SH-SY5Y (cell line): ENCODE data around the gene MED13L.
A peak's percentile ranks its signal among the peaks of the same experiment; 100 is the strongest.

Experiments used
- GATA2 ChIP-seq: IDR thresholded peaks from 2 replicates; pipeline ENCODE4 v1.6.1; 2011; ENCODE audit warnings: mild to moderate bottlenecking, low read depth, low read length
- GATA3 ChIP-seq: IDR thresholded peaks from 2 replicates; pipeline ENCODE4 v1.6.1; 2011; ENCODE audit warnings: low read depth, mild to moderate bottlenecking, low read length, moderate library complexity

The MED13L gene

DNA sequence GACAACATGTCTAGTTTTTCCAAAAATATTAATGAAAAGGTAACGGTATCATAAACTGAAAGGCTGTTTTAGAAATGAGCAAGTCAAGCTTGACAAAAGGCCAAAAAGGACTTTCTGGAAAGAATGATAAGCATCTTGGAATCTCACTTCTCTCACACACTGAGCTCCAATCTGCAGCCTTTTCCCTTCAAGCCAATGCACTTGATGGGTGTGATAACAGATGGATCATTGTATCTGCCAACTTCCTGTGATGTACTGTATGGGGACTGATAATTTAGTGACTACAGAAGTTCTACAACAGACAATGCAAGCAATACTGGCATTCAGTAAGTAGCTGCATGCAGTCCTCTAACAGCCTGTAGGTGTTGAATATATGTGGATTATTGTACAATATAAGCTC is 147.1 kb downstream of the MED13L start:
- TF ChIP-seq GATA3 (peak; percentile 90), GATA2 (peak; percentile 93)

DNA sequence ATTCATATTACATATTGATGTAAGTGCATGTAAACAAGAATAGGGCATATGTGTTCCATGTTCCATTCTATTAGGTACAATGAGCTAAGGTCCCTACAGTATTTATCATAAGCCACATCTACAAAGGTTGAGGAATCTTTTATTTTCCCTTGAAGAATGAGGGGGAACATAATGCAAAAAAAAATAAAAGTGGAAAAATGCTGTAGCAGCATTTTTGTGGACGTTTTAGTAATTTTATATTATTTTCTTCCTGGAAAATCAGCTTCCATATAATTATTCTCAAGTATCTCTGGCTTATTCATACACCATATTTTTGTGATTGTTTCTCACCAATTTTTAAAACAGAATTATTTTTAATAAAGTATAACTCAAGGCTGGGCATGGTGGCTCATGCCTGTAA is 148.7 kb downstream of the MED13L start:
- no peak for TF ChIP-seq GATA3
- no peak for TF ChIP-seq GATA2

DNA sequence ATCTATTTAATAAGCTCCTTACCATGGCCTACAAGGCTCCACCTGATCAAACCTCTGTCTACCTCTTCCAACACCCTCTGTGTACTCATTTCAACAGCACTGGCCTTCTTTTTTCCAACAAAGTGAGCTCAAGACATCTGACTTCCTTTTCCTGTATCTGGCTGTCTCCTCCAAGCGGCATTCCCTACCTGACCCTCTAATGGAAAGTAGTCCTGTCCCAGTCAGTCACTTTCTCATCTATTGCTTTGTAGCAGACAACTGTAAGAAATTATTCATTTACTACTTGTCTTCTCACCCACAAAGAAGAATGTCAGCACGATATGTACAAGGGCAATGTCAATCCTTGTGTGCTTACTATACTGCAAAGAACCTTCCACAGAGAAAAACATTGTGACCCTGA is 149.6 kb downstream of the MED13L start:
- TF ChIP-seq GATA3: no peak
- TF ChIP-seq GATA2: no peak

DNA sequence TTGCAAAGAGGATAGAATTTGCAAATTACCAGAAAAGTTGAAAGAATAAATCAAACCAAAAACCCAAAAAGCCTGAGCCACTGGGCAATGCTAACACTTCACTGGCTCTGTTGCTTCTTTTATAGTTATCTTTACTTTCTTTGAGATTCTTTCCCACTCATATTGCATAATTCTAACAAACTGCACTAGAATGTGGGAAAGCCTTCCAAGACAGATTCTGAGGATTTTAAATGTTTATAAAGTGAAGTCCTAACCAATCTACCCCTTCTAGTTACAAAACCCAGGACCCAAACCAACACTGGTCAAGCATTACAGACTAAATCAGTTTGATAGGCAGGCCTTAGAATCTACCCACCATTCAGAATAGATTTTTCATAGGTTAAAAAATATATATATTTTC is 150.9 kb downstream of the MED13L start:
- TF ChIP-seq GATA3 (no peak), GATA2 (no peak)

DNA sequence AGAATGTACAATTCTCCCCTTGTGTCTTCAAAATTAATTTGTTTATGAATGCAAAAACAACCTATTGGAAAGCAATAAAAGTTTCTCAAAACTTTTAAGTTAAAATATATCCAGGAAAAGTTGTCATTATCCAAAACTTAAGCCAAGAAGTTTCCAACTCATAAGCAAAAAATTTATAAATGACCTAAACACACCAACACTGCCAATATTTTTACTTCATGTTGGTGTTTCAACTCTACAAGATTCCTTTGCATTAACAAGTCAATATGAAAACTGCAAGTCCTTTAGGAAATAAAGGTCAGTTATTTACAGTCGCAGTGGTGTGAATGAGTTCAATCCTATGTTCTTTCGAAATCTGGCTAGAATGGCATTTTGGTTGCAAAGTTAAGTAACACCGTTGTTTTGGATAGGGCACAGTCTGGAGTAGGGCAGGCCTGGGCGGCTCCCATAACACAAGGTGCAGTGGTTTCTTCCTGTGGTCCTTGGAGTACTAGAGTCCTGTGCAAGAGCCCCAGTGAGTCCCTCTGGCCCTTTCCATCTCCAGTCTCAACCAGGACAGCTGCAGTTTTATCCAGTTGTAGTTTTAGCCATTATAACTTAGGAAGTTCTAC is 151.4 kb downstream of the MED13L start:
- no peak for TF ChIP-seq GATA2
- no peak for TF ChIP-seq GATA3

DNA sequence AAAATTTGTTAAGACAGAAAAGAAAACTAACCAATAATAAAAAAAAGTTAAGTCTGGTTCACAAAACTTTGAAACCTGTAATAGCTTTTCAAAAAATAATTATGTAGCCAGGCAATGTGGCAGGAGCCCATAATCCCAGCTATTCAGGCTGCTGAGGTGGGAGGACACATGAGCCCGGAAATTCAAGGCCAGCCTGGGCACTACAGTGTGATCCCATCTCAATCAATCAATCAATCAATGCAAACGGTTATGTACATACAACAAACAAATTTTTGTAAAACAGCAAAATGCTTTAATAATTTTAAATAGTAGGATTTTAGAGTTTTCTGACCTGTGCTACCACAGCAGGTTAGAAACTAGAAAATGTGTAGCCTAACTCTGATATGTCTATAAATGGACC is 152.4 kb downstream of the MED13L start:
- TF ChIP-seq GATA3 (no peak), GATA2 (no peak)

DNA sequence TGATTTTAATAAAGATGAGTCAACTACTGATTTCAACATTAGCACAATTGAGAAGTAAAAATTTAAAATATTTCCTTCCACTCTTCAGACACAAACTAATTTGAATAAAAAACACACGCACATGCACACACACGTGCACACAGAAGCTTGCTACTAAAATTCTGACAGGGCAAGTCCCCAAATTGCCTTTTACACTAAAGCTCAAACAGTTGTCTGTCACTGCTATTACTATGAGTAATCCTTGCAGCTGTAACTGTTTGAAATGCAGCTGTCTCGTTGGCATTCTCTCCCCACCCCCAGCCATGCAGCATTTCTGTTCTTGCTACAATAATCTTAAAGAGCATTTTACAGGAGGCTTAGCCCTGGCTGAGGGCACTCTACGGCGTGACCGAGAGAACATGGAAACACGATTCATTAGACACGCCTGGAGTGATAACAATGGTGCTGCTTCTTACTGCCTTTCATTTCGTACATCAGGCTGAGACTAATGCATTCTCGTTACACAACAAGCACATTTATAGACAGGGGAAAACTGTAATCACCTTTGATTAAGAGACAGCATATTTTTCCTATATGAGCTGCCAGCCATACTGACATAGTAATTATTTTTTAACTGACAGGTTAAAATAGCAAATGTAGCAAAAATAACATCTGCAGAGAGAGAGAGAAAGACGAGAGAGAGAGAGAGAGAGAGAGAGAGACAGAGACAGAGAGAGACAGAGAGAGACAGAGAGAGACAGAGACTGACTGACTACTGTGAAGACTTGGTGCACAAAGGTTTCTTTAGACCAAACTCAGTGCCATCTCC is 153.8 kb downstream of the MED13L start:
- no peak for TF ChIP-seq GATA3
- no peak for TF ChIP-seq GATA2

DNA sequence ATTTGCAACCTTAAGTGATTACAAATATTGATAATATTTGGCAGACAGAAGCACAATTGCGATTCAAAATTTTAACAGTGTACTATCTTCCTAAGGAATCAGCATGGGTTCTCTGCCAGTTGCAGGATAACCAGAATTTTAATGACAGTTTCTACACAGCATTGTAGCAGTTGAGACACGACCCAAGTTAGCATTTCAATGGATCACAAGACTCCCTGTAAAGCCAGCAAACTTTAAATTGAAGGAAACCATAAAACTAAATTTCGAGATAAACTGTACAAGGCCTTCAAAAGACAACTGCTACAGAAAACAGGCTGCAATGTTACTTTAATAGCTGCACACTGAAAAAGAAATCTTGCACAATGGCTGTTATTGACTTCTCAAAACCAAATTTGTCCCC is 154.9 kb downstream of the MED13L start:
- TF ChIP-seq GATA3: no peak
- no peak for TF ChIP-seq GATA2

DNA sequence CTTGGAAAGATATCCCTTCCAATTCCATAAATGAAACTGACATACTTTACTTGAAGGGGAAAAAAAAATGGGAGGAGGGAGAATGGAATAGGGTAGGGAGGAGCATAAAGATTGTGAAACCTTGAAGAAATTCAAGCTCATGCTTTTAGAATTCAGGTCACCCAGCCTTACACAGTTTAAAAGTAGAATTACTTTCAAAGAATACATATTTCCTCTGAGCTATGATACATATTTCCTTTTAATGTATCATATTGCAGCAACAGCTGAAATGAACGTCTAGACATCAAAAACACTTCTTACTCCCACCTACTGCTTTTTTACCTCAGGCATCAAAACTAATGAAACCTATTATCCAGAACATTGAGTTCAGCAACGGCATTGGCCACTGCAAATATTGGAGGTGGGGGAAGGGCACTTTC is 156.0 kb downstream of the MED13L start:
- no peak for TF ChIP-seq GATA3
- no peak for TF ChIP-seq GATA2

DNA sequence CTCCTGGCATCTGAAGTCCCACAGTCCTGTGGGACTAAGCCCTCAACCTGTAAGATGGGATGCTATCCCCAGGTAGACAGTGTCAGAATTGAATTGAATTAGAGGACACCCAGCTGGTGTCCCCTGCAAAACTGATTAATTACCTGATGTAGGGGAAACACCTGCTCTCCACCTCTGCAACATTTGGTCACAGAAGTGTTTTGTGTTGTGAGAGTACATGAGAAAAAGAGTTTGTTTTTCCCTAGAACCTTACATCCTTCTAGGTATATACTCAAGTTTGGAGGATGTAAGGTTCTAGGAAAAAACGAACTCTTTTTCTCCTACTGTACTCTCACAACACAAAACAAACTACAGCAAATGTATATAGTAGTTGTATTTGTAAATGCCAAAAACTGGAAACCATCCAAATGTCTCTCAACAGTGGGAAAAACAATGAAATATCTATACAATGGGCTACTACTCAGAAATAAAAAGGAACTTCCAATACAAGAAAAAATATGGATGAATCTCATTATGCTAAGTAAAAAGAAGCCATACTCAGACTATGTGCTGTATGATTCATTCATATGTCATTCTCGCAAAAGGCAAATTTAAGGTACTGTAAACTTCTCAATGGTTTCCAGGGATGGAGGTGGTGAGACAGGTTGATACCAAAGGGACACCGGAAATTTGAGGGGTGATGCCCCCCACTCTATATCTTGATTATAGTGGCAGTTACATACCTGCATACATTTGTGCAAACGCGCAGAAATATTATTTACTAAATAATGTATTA is 160.7 kb downstream of the MED13L start:
- no peak for TF ChIP-seq GATA3
- TF ChIP-seq GATA2: no peak

DNA sequence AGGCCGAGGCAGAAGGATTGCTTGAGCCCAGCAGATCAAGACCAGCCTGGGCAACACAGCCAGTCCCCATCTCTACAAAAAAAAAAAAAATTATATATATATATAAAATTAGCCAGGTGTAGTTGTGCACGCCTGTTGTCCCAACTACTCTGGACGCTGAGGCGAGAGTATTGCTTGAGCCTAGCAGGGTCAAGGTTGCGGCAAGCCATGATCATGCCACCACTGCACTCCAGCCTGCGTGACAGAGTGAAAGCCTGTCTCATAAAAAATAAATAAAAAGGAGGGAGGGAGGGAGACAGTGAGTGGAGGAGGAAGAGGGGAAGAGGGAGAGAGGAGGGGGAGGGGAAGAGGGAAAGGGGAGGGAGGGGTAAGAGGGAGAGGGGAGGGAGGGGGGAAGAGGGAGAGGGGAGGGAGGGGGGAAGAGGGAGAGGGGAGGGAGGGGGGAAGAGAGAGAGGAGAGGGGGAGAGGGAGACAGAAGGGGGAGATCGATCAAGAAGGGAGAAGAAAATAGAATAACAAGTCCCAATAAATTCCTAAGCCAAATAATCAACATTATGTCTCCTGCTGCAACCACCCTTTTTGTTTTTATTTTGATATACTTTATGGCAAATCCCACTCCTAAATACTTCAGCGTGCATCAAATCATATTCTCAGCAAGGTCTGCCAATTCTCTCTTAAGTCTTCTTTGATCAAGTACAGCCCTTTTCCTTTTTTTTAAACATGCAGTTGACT is 163.9 kb downstream of the MED13L start:
- no peak for TF ChIP-seq GATA2
- no peak for TF ChIP-seq GATA3

DNA sequence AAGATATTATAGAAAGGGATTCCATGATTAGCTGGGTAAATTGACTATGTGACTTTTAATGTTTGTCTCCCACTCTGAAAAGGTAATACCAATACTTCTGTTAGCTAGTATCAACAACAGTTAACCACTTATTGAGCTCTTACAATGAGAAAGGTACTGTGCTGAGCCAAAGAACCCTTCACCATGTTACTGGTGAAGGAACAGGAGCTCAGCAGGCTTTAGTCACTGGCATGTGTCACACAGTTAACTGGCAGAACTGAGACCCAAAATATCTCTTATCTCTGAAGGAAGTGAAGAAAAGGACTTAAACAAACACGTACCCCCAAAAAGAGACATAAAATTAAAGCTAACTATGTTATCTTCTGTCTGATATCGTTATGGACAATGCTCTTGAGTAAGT is 170.6 kb downstream of the MED13L start:
- TF ChIP-seq GATA2: no peak
- TF ChIP-seq GATA3: no peak

DNA sequence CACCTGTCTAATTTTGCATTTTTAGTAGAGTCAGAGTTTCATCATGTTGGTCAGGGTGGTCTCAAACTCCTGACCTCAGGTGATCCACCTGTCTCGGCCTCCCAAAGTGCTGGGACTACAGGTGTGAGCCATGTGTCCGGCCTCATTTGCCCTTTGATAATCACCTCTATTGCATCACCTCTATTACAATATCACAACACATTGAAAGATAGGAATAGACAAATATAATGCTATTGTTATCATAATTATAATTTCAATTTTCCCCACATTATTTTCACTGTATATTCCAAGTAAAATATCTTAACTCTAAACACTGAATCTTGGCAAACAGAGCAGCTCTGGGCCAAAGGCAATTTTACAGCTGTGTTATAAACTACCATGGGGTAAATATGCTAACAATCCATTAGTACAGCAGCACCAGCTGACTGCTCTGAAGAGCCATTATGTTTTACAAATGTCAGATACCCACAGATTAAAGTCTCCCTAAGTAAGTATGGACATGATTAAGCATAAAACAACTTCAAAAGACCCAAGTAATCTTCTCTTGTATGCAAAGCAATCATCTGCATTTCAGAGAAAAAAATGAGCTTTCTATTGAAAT is 173.2 kb downstream of the MED13L start:
- TF ChIP-seq GATA3 (no peak), GATA2 (no peak)

DNA sequence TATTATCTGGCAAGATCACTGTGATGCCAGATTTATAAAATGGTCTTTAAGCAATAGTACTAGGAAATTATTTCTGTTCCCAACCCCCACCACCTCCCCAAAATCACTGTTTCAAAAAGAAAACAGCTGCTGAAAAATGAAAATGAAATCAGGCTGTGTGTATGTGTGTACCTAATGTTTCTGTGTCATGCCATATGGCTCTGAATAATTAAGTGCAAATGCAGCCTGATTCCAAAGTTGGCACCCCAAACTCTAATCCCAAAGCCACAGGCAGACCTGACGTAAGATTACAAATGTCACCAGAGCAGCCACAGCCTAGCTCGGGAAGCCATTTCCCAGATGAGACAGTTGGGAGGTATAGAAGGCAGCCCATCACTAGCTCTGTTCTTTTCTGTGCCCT is 175.5 kb downstream of the MED13L start:
- no peak for TF ChIP-seq GATA3
- no peak for TF ChIP-seq GATA2
